Tibial nerve (tissue), 4 donors: ENCODE results near the gene RCOR1. TPM values are rescaled to one million over a fixed set of nuclear protein-coding genes. Genes with fewer than 3 reads are reported as not detected.

Experiments used
- DNase-seq, 2 donors: peaks; one replicate each; pipeline ENCODE4 v3.0.0-alpha.2; 2019; ENCODE audit warnings: low spot score in 2 of 2
- H3K27ac ChIP-seq, 4 donors: fragments of 200-600 bp; sonication (generic) in 3 of 4; one replicate each; pipeline ENCODE4 v1.5.1; 2017 to 2019; ENCODE audit warnings: mild to moderate bottlenecking in 1 of 4
- H3K27me3 ChIP-seq, 2 donors: fragments of 200-600 bp; sonication (generic) in 1 of 2; one replicate each; pipeline versions ENCODE4 v1.5.1 to v1.6.0; 2017 to 2019
- H3K36me3 ChIP-seq, 3 donors: fragments of 200-600 bp; sonication (generic); one replicate each; pipeline ENCODE4 v1.5.1; 2018 to 2019
- H3K4me1 ChIP-seq, 4 donors: fragments of 200-600 bp; sonication (generic) in 3 of 4; one replicate each; pipeline ENCODE4 v1.5.1; 2017 to 2019
- H3K4me3 ChIP-seq, 4 donors: fragments of 200-600 bp; sonication (generic) in 3 of 4; one replicate each; pipeline ENCODE4 v1.5.1; 2017 to 2019; ENCODE audit warnings: mild to moderate bottlenecking in 1 of 4, moderate library complexity in 1 of 4
- H3K9me3 ChIP-seq, 4 donors: fragments of 200-600 bp; sonication (generic) in 3 of 4; one replicate each; pipeline ENCODE4 v1.5.1; 2017 to 2019
- EP300 ChIP-seq, 2 donors: sonication (generic); formaldehyde crosslinking; IDR thresholded peaks; one replicate each; pipeline ENCODE4 v1.6.1; 2017; ENCODE audit warnings: antibody characterized with exemption in 2 of 2, mild to moderate bottlenecking in 1 of 2
- POLR2A ChIP-seq, 2 donors: fragments of 450-650 bp; IDR thresholded peaks; one replicate each; pipeline ENCODE4 v1.6.1; 2017; ENCODE audit warnings: antibody characterized with exemption in 2 of 2, mild to moderate bottlenecking in 2 of 2, moderate library complexity in 2 of 2
- WGBS, 2 donors: methylation state at CpG; one replicate each; pipeline ENCODE4 v1.1.5; 2018; 5-methylcytosine and 5-hydroxymethylcytosine counted together
- total RNA-seq, 4 donors: library from RNA; depleted of rRNA; stranded (reverse); fragments of >200 nt; gene quantifications; one replicate each; pipeline ENCODE4 v1.1.0, GENCODE V29; 2016
- TF ChIP-seq, protein P1 (sequence below), 5 experiments: fragments of 200-600 bp in 3 of 5; fragments of 450-650 bp in 2 of 5; sonication (generic) in 3 of 5; IDR thresholded peaks; one replicate each; pipeline ENCODE4 v1.5.1; 2016 to 2019; ENCODE audit warnings: antibody characterized with exemption in 5 of 5, mild to moderate bottlenecking in 3 of 5, moderate library complexity in 2 of 5

The RCOR1 gene
- total RNA-seq, 4 donors from 2014 or later = 6.3 to 12.8 (median 10.0) TPM

DNA sequence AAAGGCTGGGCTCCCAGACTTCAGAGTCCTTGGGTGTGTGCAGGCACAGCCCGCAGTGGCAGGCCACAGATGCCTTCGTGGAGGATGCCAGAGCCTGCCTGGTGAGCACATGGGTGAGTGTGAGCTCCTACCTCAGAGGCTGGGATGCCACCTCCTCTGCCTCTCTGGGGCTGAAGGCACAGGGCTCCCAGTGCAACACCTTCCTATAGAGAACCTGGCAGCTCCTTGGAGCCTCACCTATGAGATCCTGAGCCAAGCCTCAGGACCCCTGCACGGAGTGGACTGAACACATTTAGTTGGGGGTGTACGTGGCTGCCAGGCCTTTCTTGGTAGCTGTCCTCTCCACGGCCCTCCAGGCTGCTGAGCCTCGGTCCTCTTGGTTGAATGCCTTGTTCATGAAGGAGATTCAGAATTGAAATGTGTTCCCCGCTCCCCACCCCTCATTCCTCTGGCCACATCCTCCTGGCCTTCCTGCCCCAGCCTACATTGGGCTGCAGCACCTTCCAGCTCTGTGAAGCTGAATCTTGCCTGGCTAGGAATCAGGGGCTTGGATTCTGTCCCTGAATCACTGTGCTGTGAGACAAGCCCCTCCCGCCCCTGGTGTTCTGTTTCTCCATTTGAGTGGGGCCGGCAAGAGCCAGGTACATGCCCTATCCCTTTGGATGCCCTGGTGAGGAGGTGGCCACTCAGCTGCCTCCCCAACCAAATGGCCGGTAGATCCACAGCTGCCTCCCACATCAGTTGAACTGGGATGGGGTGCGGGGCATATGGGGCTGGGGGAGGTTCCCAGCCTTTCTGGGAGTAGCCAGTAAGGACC lies 146.1 kb downstream of the RCOR1 start:
- DNase-seq = no peak
- TF ChIP-seq POLR2A (IDR thresholded peaks at IDR 0.05) (no peak), EP300 (IDR thresholded peaks at IDR 0.05) (no peak)
- TF ChIP-seq, protein P1, sequence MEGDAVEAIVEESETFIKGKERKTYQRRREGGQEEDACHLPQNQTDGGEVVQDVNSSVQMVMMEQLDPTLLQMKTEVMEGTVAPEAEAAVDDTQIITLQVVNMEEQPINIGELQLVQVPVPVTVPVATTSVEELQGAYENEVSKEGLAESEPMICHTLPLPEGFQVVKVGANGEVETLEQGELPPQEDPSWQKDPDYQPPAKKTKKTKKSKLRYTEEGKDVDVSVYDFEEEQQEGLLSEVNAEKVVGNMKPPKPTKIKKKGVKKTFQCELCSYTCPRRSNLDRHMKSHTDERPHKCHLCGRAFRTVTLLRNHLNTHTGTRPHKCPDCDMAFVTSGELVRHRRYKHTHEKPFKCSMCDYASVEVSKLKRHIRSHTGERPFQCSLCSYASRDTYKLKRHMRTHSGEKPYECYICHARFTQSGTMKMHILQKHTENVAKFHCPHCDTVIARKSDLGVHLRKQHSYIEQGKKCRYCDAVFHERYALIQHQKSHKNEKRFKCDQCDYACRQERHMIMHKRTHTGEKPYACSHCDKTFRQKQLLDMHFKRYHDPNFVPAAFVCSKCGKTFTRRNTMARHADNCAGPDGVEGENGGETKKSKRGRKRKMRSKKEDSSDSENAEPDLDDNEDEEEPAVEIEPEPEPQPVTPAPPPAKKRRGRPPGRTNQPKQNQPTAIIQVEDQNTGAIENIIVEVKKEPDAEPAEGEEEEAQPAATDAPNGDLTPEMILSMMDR (IDR thresholded peaks at IDR 0.05) = no peak
- no peak overlapping the region for H3K27ac ChIP-seq
- no peak overlapping the region for H3K4me3 ChIP-seq
- peaks cover 0 to 28% (median 7%) of the 10 kb centered on the region in 4 donors for H3K9me3 ChIP-seq
- 85 to 89% methylated on average over 9 to 11 of the region's 11 CpGs for WGBS, 2 donors
- no peaks in the 10 kb centered on the region for H3K4me1 ChIP-seq
- no peaks in the 10 kb centered on the region for H3K27me3 ChIP-seq
- H3K36me3 ChIP-seq = peaks cover 0 to 27% (median 0%) of the 10 kb centered on the region in 3 donors

GRCh38 chr14:102739190-102739469 lies 146.7 kb downstream of the RCOR1 start:
- Histone ChIP-seq H3K4me1 (no peaks in the 10 kb centered on the region), H3K4me3 (no peak overlapping the region), H3K9me3 (peaks cover 0 to 28% (median 7%) of the 10 kb centered on the region in 4 donors), H3K36me3 (peaks cover 0 to 21% (median 0%) of the 10 kb centered on the region in 3 donors), H3K27ac (no peak overlapping the region), H3K27me3 (no peaks in the 10 kb centered on the region)
- TF ChIP-seq, protein P1 (IDR thresholded peaks at IDR 0.05) = no peak
- TF ChIP-seq EP300 (IDR thresholded peaks at IDR 0.05) (no peak), POLR2A (IDR thresholded peaks at IDR 0.05) (no peak)
- 81 to 90% methylated on average over 1 to 3 of the region's 3 CpGs for WGBS, 2 donors
- DNase-seq = no peak

DNA sequence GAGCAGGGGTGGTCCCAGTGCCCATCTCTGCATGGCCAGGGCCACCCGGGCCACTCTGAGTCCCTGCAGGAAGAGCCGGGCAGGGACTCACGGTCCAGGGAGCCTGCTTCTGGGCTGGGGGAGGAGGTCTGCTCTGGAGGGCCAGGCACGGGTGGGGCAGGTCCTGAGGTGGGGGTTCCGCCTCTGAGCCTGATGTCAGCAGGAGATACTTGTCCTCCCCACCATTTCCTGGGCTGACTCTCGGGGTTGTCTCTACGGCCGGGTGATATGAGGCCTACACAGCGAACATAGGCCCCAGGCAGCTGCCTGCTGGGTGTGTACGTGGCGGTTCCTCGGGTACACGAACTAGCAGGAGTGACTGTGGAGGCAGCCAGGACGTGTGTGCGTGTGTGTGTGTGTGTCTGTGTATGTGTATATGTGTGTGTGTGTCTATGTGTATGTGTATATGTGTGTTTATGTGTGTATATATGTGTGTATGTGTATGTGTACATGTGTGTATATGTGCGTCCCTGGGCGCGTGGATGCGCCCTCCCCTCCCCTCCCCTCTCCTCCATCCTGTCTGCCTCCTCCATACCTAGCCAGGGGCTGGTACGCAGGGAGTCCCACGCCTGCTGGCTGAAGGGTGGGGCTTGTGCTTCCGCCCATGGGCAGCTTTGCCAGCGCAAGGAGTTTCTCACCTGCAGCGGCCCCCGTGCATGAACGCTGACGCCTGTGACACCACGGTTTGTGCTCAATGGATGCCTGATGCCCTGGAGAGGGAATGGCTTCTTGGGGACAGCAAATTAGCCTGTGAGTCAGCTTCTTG lies 154.4 kb downstream of the RCOR1 start:
- TF ChIP-seq POLR2A (IDR thresholded peaks at IDR 0.05) = no peak
- TF ChIP-seq, protein P1 (IDR thresholded peaks at IDR 0.05) = no peak
- no peak for TF ChIP-seq EP300 (IDR thresholded peaks at IDR 0.05)
- no peaks in the 10 kb centered on the region for H3K27me3 ChIP-seq
- 89% methylated on average over 19 to 23 of the region's 28 CpGs for WGBS, 2 donors
- H3K9me3 ChIP-seq = peaks cover 0 to 14% (median 5%) of the 10 kb centered on the region in 4 donors
- H3K27ac ChIP-seq = no peak overlapping the region
- H3K36me3 ChIP-seq = peaks cover 0 to 4% (median 0%) of the 10 kb centered on the region in 3 donors
- DNase-seq = no peak
- H3K4me1 ChIP-seq = no peaks in the 10 kb centered on the region
- H3K4me3 ChIP-seq = no peak overlapping the region

DNA sequence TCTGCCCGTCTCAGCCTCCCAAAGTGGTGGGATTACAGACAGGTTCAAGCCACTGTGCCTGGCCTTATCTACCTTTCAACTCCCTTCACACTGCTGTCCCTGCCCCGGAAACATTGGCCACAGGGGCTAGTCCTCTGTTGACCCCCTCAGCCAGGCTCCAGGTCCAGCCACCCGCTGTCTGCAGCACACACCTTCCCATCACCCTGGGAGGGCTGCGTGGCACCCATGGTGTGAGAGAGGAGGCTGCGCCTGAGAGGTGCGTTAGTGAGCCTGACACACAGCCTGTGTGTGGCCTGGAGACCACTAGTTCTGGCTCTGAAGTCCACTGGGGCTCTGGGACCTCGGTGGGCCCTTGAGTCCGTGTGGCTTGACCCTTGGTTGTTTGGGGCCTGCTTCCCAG lies 156.4 kb downstream of the RCOR1 start:
- Histone ChIP-seq H3K9me3 (no peaks in the 10 kb centered on the region), H3K4me3 (no peak overlapping the region), H3K36me3 (peaks cover 0 to 4% (median 0%) of the 10 kb centered on the region in 3 donors), H3K4me1 (no peaks in the 10 kb centered on the region), H3K27ac (no peak overlapping the region), H3K27me3 (no peaks in the 10 kb centered on the region)
- WGBS, 2 donors = 91 to 96% methylated on average over 6 to 8 of the region's 8 CpGs
- TF ChIP-seq EP300 (IDR thresholded peaks at IDR 0.05) (no peak), POLR2A (IDR thresholded peaks at IDR 0.05) (no peak)
- TF ChIP-seq, protein P1 (IDR thresholded peaks at IDR 0.05) = no peak
- DNase-seq = no peak
